PC-3 (cell line): ENCODE data around the gene CD9. TPM values are rescaled to one million over a fixed set of nuclear protein-coding genes. Genes with fewer than 3 reads are reported as not detected.

Experiments
- ATAC-seq: fragments of 200-7000 bp; cut with Tn5 transposase; 2 replicates; pipeline ENCODE4 v1.9.1; 2020; ENCODE audit warnings: mild to moderate bottlenecking, moderate library complexity
- BruUV-seq: library from RNA; stranded (reverse); fragments of 400-500 nt; replicated peaks from 2 replicates; lab custom pipeline; 2021; lab: Mats Ljungman, UMichigan
- CTCF ChIA-PET: fragments of 300-600 bp; sonication (Branson Sonifier 250); formaldehyde crosslinking; loops from one replicate; lab custom pipeline; 2022; ENCODE audit warnings: antibody characterized with exemption; lab: Charles Lee
- POLR2A ChIA-PET: fragments of 300-600 bp; sonication (Branson Sonifier 250); formaldehyde crosslinking; loops from one replicate; lab custom pipeline; 2022; ENCODE audit warnings: antibody characterized with exemption; ENCODE audit not compliant: unreplicated experiment; lab: Charles Lee
- DNase-seq: peaks from one replicate; pipeline ENCODE4 v3.0.0-alpha.2; 2015
- H2AFZ ChIP-seq: fragments of 300-600 bp; sonication (generic); 2 replicates; pipeline ENCODE4 v1.6.0; 2016; ENCODE audit warnings: antibody characterized with exemption, low read length
- H3F3A ChIP-seq: fragments of 300-600 bp; sonication (generic); one replicate; pipeline ENCODE4 v1.6.0; 2017; ENCODE audit warnings: antibody characterized with exemption, low read length, control low read depth, mild to moderate bottlenecking; ENCODE audit not compliant: unreplicated experiment
- H3K27ac ChIP-seq: fragments of 300-600 bp; sonication (generic); 2 replicates; pipeline ENCODE4 v1.5.1; 2016; ENCODE audit warnings: mild to moderate bottlenecking, low read length
- H3K27me3 ChIP-seq: fragments of 300-600 bp; sonication (generic); 2 replicates; pipeline ENCODE4 v1.6.1; 2016; ENCODE audit warnings: low read length, mixed read lengths
- H3K36me3 ChIP-seq: fragments of 300-600 bp; sonication (generic); 2 replicates; pipeline ENCODE4 v1.6.1; 2016; ENCODE audit warnings: low read depth, mixed run types, low read length, mixed read lengths
- H3K4me1 ChIP-seq: fragments of 300-600 bp; sonication (generic); 2 replicates; pipeline ENCODE4 v1.5.1; 2016; ENCODE audit warnings: low read length; ENCODE audit not compliant: insufficient read depth
- H3K4me2 ChIP-seq: fragments of 300-600 bp; sonication (generic); 2 replicates; pipeline ENCODE4 v1.6.0; 2016; ENCODE audit warnings: low read length
- H3K4me3 ChIP-seq: fragments of 300-600 bp; sonication (generic); 2 replicates; pipeline ENCODE4 v1.5.1; 2016; ENCODE audit warnings: mild to moderate bottlenecking, low read length, mixed read lengths
- H3K79me2 ChIP-seq: fragments of 300-600 bp; sonication (generic); 2 replicates; pipeline ENCODE4 v1.6.1; 2017; ENCODE audit warnings: low read length, mixed read lengths
- H3K9ac ChIP-seq: fragments of 300-600 bp; sonication (generic); 2 replicates; pipeline ENCODE4 v1.6.0; 2016; ENCODE audit warnings: mild to moderate bottlenecking, low read length
- H3K9me2 ChIP-seq: fragments of 300-600 bp; sonication (generic); replicated peaks from 2 replicates; pipeline ENCODE4 v1.6.1; 2016; ENCODE audit warnings: mixed run types, low read length, mixed read lengths
- H3K9me3 ChIP-seq: fragments of 300-600 bp; sonication (generic); 2 replicates; pipeline ENCODE4 v1.6.1; 2016; ENCODE audit warnings: low read length, mixed read lengths
- H4K20me1 ChIP-seq: fragments of 300-600 bp; sonication (generic); 2 replicates; pipeline ENCODE4 v1.6.1; 2016; ENCODE audit warnings: low read length, mixed read lengths
- EZH2 ChIP-seq: fragments of 300-600 bp; sonication (generic); IDR thresholded peaks from one replicate; pipeline ENCODE4 v1.6.1; 2017; ENCODE audit warnings: antibody characterized with exemption, mild to moderate bottlenecking, low read length; ENCODE audit not compliant: unreplicated experiment
- EZH2phosphoT487 ChIP-seq: fragments of 300-600 bp; sonication (generic); IDR thresholded peaks from 2 replicates; pipeline ENCODE4 v1.6.1; 2018; ENCODE audit warnings: mild to moderate bottlenecking, antibody characterized with exemption, low read length, borderline replicate concordance
- intact Hi-C: fragments of 100-400 bp; cut with micrococcal nuclease; formaldehyde crosslinking; loops from 2 replicates; pipeline ENCODE4 v1.9.0; 2023
- total RNA-seq: library from RNA; depleted of rRNA; stranded (reverse); fragments of >200 nt; gene quantifications from 2 replicates; pipeline ENCODE4 v1.2.3, GENCODE V29; 2014
- TF ChIP-seq, protein P1 (sequence below): fragments of 300-600 bp; sonication (generic); conservative IDR thresholded peaks from 2 replicates; pipeline ENCODE4 v1.5.1; 2017; ENCODE audit warnings: antibody characterized with exemption, low read depth, mild to moderate bottlenecking, low read length

The CD9 gene
- total RNA-seq, 1 experiment from 2014 or later = 174 TPM

DNA sequence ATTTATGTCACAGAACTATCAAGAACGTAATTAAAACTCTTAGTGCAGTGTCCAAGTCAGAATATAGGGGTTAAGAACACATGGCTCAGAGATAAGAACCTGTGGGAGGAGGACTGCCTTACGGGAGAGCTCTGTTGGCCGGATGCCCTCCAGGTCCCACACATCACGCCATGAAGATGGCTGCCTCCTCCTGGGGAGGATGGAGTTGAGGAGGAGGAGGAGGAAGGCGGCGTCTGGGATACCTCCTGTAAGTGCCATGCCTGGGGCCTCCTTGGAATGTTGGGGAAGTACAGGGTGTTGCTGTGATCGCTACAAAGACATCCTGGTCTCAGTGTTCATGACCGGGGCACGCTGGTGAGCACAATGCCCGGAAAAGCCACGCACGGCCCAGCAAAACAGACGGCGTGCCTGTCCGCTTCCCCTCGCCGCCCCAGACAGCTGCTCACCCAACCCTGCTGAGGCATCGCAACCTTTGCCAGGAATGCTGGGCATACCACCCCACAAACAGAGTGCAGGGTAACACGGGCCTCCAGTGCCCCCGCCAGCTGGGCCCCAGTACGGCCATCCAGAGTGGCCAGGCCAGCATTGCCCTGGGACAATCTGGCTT lies 28.7 kb upstream of the CD9 start:
- no peaks in the 10 kb centered on the region for H4K20me1 ChIP-seq
- H2AFZ ChIP-seq = no peak overlapping the region
- ChIA-PET CTCF (no interaction called here), POLR2A (no interaction called here)
- no peak overlapping the region for H3K4me2 ChIP-seq
- H3K79me2 ChIP-seq = no peaks in the 10 kb centered on the region
- peaks cover 4% of the 10 kb centered on the region for H3F3A ChIP-seq
- no peak for ATAC-seq
- H3K27me3 ChIP-seq = no peaks in the 10 kb centered on the region
- H3K9me3 ChIP-seq = no peaks in the 10 kb centered on the region
- no peak overlapping the region for H3K4me3 ChIP-seq
- H3K36me3 ChIP-seq = no peaks in the 10 kb centered on the region
- no TSS peak for BruUV-seq
- no peak overlapping the region for H3K27ac ChIP-seq
- H3K9me2 ChIP-seq = no peaks in the 10 kb centered on the region
- intact Hi-C loops = no loop called here
- TF ChIP-seq EZH2 (no peak), EZH2phosphoT487 (no peak)
- TF ChIP-seq, protein P1, sequence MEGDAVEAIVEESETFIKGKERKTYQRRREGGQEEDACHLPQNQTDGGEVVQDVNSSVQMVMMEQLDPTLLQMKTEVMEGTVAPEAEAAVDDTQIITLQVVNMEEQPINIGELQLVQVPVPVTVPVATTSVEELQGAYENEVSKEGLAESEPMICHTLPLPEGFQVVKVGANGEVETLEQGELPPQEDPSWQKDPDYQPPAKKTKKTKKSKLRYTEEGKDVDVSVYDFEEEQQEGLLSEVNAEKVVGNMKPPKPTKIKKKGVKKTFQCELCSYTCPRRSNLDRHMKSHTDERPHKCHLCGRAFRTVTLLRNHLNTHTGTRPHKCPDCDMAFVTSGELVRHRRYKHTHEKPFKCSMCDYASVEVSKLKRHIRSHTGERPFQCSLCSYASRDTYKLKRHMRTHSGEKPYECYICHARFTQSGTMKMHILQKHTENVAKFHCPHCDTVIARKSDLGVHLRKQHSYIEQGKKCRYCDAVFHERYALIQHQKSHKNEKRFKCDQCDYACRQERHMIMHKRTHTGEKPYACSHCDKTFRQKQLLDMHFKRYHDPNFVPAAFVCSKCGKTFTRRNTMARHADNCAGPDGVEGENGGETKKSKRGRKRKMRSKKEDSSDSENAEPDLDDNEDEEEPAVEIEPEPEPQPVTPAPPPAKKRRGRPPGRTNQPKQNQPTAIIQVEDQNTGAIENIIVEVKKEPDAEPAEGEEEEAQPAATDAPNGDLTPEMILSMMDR = no peak
- peaks cover 21% of the 10 kb centered on the region for H3K4me1 ChIP-seq
- H3K9ac ChIP-seq = no peak overlapping the region
- DNase-seq = no peak

DNA sequence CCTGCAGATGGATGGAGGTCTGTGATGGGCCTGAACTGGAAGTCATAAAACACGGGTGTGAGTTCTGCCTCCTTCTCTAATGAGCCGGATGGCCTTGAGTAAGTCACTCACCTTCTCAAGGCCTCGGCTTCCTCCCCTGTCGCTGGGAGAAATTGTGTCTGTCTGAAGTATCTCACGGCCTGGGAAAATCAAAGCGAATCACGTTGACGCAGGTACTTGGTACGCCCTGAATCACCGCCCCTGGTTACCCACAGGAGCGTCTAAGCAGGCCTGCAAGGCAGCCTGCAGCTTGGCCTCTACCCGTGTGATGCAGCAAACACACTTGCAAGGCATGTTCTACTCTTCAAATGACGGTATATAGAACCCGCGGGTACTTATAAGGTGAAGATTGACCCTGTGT lies 28.1 kb upstream of the CD9 start:
- Histone ChIP-seq H3K4me2 (no peak overlapping the region), H3K79me2 (no peaks in the 10 kb centered on the region), H4K20me1 (no peaks in the 10 kb centered on the region), H3K27ac (no peak overlapping the region), H2AFZ (no peak overlapping the region), H3K36me3 (no peaks in the 10 kb centered on the region), H3K9ac (no peak overlapping the region), H3K27me3 (no peaks in the 10 kb centered on the region), H3K4me3 (no peak overlapping the region), H3F3A (peaks cover under 1% of the 10 kb centered on the region), H3K4me1 (peaks cover 16% of the 10 kb centered on the region), H3K9me3 (no peaks in the 10 kb centered on the region), H3K9me2 (no peaks in the 10 kb centered on the region)
- ChIA-PET POLR2A (no interaction called here), CTCF (no interaction called here)
- intact Hi-C loops = no loop called here
- ATAC-seq (no peak), DNase-seq (no peak)
- BruUV-seq = no TSS peak
- TF ChIP-seq EZH2phosphoT487 (no peak), EZH2 (no peak)
- TF ChIP-seq, protein P1 = no peak

DNA sequence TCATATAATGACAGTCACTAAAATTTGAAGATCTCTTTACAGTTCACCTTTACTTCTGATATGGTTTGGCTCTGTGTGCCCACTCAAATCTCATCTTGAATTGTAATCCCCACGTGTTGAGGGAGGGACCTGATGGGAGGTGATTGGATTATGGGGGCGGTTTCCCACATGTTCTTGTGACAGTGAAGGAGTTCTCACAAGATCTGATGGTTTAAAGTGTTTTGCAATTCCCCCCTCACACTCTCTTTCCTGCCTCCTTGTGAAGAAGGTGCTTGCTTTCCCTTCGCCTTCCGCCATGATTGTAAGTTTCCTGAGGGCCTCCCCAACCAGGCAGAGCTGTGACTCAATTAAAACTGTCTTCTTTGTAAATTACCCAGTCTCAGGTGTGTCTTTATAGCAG lies 27.3 kb upstream of the CD9 start:
- no peak for DNase-seq

More for the DNA sequence above, 27.3 kb upstream of the CD9 start:
- Histone ChIP-seq H3K79me2 (no peaks in the 10 kb centered on the region), H4K20me1 (no peaks in the 10 kb centered on the region), H3K9ac (no peak overlapping the region), H3K9me2 (no peaks in the 10 kb centered on the region), H3K9me3 (no peaks in the 10 kb centered on the region), H3K27ac (no peak overlapping the region), H3K4me1 (peaks cover 9% of the 10 kb centered on the region), H3K4me3 (no peak overlapping the region), H3K36me3 (no peaks in the 10 kb centered on the region), H3F3A (no peaks in the 10 kb centered on the region), H3K27me3 (no peaks in the 10 kb centered on the region), H3K4me2 (no peak overlapping the region), H2AFZ (no peak overlapping the region)
- CTCF ChIA-PET = no interaction called here
- POLR2A ChIA-PET = no interaction called here
- BruUV-seq = no TSS peak
- no peak for ATAC-seq
- TF ChIP-seq, protein P1 = no peak
- no peak for TF ChIP-seq EZH2phosphoT487
- no peak for TF ChIP-seq EZH2
- intact Hi-C loops = no loop called here
